LNCAP (cell line): ENCODE data around the gene FGF14.

Experiments used
- TF ChIP-seq, protein P1 (sequence below): fragments of 450-650 bp; IDR thresholded peaks from 2 replicates; pipeline ENCODE4 v1.5.1; 2017; ENCODE audit warnings: mild to moderate bottlenecking

The FGF14 gene

DNA sequence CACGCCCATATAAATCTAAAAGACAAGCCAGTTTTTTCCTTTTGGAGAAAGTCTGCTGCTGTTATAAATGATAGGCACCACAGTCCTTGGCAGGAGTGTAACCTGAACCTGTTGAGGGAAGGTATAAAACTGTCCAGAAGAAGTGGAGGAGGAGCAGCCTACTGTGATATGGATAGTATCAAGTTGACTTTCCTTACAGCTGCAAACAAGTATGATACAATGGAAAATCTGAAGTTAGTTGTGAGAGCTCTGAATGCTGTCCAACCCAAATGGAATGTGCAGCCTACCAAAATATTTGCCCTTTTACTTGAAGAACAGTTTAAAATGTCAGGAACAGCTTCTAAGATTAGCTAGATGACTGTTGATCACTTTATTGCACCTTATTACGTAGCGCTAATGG, 399.6 kb downstream of the FGF14 start:
- TF ChIP-seq, protein P1, sequence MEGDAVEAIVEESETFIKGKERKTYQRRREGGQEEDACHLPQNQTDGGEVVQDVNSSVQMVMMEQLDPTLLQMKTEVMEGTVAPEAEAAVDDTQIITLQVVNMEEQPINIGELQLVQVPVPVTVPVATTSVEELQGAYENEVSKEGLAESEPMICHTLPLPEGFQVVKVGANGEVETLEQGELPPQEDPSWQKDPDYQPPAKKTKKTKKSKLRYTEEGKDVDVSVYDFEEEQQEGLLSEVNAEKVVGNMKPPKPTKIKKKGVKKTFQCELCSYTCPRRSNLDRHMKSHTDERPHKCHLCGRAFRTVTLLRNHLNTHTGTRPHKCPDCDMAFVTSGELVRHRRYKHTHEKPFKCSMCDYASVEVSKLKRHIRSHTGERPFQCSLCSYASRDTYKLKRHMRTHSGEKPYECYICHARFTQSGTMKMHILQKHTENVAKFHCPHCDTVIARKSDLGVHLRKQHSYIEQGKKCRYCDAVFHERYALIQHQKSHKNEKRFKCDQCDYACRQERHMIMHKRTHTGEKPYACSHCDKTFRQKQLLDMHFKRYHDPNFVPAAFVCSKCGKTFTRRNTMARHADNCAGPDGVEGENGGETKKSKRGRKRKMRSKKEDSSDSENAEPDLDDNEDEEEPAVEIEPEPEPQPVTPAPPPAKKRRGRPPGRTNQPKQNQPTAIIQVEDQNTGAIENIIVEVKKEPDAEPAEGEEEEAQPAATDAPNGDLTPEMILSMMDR = no peak

DNA sequence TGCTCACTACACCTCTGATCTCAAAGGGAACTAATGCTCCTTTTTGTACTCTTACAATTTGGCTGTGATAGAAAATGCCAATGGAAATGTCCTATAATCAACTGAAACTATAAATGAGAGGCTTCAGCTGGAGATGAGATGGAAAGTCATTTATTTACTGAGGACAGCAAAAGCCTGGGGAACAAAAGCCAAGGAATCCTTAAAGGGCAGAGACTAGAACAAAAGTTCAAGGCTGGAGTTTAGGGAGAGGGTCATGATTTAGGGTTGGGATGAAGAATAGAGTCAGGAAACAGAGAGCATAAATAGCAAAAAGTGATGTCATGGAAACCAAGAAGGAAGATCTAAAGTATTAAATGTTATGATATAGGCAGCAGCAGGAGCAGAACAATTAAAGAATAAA, 401.1 kb downstream of the FGF14 start:
- TF ChIP-seq, protein P1 = no peak

DNA sequence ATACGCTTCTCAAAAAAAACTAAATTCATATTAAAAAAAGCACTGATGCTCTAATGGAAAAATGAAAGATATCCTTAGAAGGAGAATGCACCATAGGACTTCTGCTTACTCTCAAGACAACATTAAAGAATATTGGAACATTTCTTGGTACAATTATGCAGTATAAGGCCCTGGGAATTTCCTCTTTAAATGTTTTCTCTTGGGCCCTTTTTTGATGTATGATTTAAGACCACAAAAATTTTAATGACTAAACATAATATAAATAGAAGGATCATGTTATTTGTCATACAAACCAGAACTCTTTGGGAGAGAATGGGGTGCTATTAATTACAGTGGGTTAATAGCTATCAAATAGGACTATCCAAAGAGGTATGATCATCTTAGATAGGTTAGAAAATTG, 403.7 kb downstream of the FGF14 start:
- TF ChIP-seq, protein P1 = no peak

DNA sequence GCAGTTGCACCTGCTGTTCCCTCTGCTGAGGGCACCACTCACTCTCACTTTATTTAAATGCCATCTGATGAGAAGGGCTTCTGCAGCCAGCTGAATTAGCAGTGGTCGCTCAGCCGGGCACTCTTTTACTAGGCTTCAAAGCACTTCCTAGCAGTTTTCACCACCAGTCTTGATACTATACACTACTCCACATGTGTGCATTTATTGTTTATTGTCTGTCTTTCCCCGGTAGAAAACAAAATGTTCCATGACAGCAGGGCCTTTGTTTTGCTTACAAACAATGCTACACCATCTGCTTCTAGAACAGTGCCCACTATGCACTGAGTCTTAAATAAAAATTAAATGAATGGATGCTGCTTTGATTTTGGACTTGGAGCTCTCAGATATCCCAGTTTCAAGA, 404.9 kb downstream of the FGF14 start:
- TF ChIP-seq, protein P1 = no peak

DNA sequence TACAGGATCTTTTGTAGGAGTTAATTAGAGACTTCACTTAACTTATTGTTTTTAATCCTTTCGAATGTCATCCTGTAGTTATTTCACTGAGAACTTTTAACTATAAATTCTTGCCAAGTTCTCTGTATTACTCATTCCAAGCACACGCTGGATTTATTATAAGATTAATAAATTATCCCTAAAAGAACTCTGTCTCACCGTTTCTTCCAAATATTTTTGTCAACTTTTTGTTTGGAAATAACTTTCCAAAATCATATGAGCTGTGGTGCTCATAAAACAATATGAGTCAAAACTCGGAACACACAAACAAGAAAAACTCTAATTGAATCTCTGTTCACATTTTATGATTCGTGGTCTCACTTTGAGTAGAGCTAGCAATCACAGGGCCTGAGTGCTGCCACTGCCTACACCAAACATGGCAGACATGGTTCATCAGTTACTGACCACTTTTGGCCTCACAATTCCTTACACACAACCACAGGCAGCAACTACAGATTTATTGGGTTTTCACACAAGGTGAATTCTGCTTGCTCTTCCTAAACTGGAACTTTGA, 412.0 kb downstream of the FGF14 start:
- TF ChIP-seq, protein P1 = no peak

DNA sequence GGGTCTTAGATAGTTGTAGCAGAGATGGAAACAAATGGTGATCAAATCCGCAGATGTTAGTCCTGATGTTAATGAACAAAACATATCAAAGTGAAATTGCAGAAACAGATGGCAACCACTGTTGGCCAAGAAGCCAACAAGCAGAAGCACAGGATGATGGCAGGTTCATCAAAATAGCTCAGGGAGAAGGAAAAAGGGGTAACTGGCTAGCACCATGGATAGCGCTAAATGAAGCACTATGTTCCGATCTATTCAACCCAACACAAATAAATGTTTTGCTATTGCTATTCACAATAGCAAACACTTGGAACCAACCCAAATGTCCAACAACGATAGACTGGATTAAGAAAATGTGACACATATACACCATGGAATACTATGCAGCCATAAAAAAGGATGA, 413.7 kb downstream of the FGF14 start:
- TF ChIP-seq, protein P1 = no peak

DNA sequence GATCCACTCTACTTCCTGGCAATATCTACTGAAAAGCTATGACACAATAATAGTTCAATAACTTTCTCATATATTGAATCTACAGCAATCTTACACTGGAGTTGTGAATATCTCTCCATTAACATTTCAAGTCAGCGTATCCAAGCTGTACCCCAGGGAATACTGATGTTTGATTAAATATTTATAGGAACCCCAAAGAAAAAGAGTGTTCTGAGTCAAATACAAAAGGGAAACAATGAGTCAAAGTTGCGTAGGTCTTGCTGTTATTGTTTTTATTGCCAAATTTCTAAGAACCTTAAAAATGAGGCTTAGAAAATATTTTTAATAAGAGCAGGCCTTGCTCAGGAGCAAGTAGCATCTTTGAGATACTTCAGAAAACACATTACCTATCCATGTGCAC, 415.5 kb downstream of the FGF14 start:
- TF ChIP-seq, protein P1 = no peak

DNA sequence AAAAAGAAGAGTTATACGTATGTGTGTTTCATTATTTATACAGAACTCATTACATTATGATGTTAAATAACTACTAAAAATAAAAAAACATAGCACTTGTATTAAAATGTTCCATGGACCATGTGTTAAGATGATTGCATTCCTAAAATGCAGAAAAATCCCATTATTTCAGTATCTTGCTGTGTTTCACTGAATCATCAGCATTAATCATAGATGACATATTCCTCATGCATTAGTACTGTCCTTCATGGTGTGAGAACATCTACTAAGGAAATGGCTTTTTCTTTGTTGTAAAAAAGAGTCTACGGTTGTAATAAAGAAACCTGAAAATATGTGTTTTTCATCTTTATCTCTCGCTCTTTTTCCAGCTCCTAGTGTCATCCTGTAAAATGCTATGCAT, 416.5 kb downstream of the FGF14 start:
- TF ChIP-seq, protein P1 = no peak
